Hypothalamus (tissue), 51 donors: ENCODE results near the gene CHCHD3.

Experiments
- DNase-seq, 51 donors: peaks; one replicate each; lab custom pipeline; 2025; lab: John Stamatoyannopoulos, UW

The CHCHD3 gene

GRCh38 chr7:133081119-133081598 lies 731 bp downstream of the CHCHD3 start:
- DNase-seq = no peak

GRCh38 chr7:133079296-133079695 lies 2.6 kb downstream of the CHCHD3 start:
- no peak for DNase-seq

GRCh38 chr7:133077394-133077793 lies 4.5 kb downstream of the CHCHD3 start:
- DNase-seq = no peak

- no peak for DNase-seq
These were observed 5.7 kb downstream of the CHCHD3 start for GRCh38 chr7:133076142-133076541.

GRCh38 chr7:133071506-133071905 lies 10.4 kb downstream of the CHCHD3 start:
- DNase-seq = no peak

GRCh38 chr7:133070562-133070961 lies 11.3 kb downstream of the CHCHD3 start:
- peak in 1 of 51 donors; percentile 13 for DNase-seq

GRCh38 chr7:133065301-133065700 lies 16.6 kb downstream of the CHCHD3 start:
- DNase-seq = no peak

- no peak for DNase-seq
These were observed 17.6 kb downstream of the CHCHD3 start for GRCh38 chr7:133064082-133064820.

- no peak for DNase-seq
These were observed 20.1 kb downstream of the CHCHD3 start for GRCh38 chr7:133061792-133062191.

- DNase-seq = no peak
These were observed 20.5 kb downstream of the CHCHD3 start for GRCh38 chr7:133061357-133061756.

- no peak for DNase-seq
These were observed 21.9 kb downstream of the CHCHD3 start for GRCh38 chr7:133060004-133060403.

GRCh38 chr7:133059263-133059662 lies 22.6 kb downstream of the CHCHD3 start:
- no peak for DNase-seq

- DNase-seq = no peak
These were observed 25.3 kb downstream of the CHCHD3 start for GRCh38 chr7:133056370-133057238.

GRCh38 chr7:133054162-133054840 lies 27.6 kb downstream of the CHCHD3 start:
- no peak for DNase-seq

- DNase-seq = peak in 1 of 51 donors; percentile 12
These were observed 28.5 kb downstream of the CHCHD3 start for GRCh38 chr7:133053321-133053891.

GRCh38 chr7:133052826-133053225 lies 29.1 kb downstream of the CHCHD3 start:
- DNase-seq = no peak

- no peak for DNase-seq
These were observed 29.5 kb downstream of the CHCHD3 start for GRCh38 chr7:133052401-133052756.

- no peak for DNase-seq
These were observed 30.0 kb downstream of the CHCHD3 start for GRCh38 chr7:133051719-133052400.

- peak in 2 of 51 donors; percentile 2 to 19 for DNase-seq
These were observed 30.8 kb downstream of the CHCHD3 start for GRCh38 chr7:133051066-133051465.
